Right cardiac atrium (tissue), 5 donors: ENCODE data around the gene CNTNAP2. TPM values are rescaled to one million over a fixed set of nuclear protein-coding genes. Genes with fewer than 3 reads are reported as not detected.
A peak's percentile ranks its signal among the peaks of the same experiment; 100 is the strongest.
"Not testable (repeated sequence)": the region's sequence is repeated elsewhere in the genome, so short reads cannot be mapped to it uniquely, and the experiment has no call there.

Experiments
- ATAC-seq, 2 donors: fragments of 200-7000 bp; cut with Tn5 transposase; one replicate each; pipeline versions ENCODE4 v1.8.0 to v1.9.1; 2020; ENCODE audit warnings: moderate library complexity in 2 of 2, mild to moderate bottlenecking in 1 of 2
- DNase-seq, 3 donors: peaks; one replicate each; pipeline ENCODE4 v3.0.0-alpha.2; 2020
- H3K27ac ChIP-seq: one replicate; pipeline ENCODE4 v1.5.1; 2013; ENCODE audit warnings: mild to moderate bottlenecking, low read length, control low read depth, moderate library complexity
- H3K27me3 ChIP-seq: one replicate; pipeline ENCODE4 v1.6.1; 2013; ENCODE audit not compliant: control insufficient read depth, insufficient read depth
- H3K4me1 ChIP-seq: one replicate; pipeline ENCODE4 v1.6.1; 2013; ENCODE audit warnings: low read length; ENCODE audit not compliant: control insufficient read depth, insufficient read depth
- H3K4me3 ChIP-seq: one replicate; pipeline ENCODE4 v1.5.1; 2013; ENCODE audit warnings: low read length, control low read depth
- H3K9me3 ChIP-seq: one replicate; pipeline ENCODE4 v1.6.1; 2013; ENCODE audit warnings: low read length; ENCODE audit not compliant: control insufficient read depth
- WGBS: extraction: QIAGEN DNeasy Blood & Tissue Kit; methylation state at CpG from one replicate; pipeline ENCODE4 v1.1.7; 2013; 5-methylcytosine and 5-hydroxymethylcytosine counted together
- intact Hi-C, 4 donors: fragments of 100-400 bp; cut with DNase I; formaldehyde crosslinking; loops; one replicate each; pipeline versions ENCODE4 v1.11.0 to v1.14.0; 2022 to 2023
- polyA plus RNA-seq: library from polyadenylated mRNA; stranded (reverse); fragments of 200-250 nt; gene quantifications from one replicate; pipeline ENCODE4 v1.2.3, GENCODE V29; 2013
- total RNA-seq, 4 donors: library from RNA; stranded (reverse); fragmentation: NEBNext Ultra II Directional; extraction: Animal tissue kit (Norgen Biotek cat#: 25700); gene quantifications; one replicate each; pipeline ENCODE4 v1.2.1, GENCODE V29; 2021
- donor health status: healthy with polysubstance abuse.
- donor health status: DM: no; HTN: yes; CAD: no.
- donor health status: DM: no; HTN: no; CAD: no.
- donor health status: DM: no; HTN: yes; CAD: no; lungs with severe emphysema.
- donor health status: DM: yes; HTN: yes; CAD: no.

The CNTNAP2 gene
- total and polyA plus RNA-seq, 5 donors = 0.23 to 1.7 (median 0.91) TPM; not detected in 1

GRCh38 chr7:147774461-147774860 lies 1657.9 kb downstream of the CNTNAP2 start:
- ATAC-seq = no peak
- WGBS = 84% methylated on average over 2 of the region's 2 CpGs

GRCh38 chr7:147775516-147776284 lies 1659.1 kb downstream of the CNTNAP2 start:
- H3K9me3 ChIP-seq = no peaks in the 10 kb centered on the region
- no peaks in the 10 kb centered on the region for H3K27me3 ChIP-seq
- no peak for DNase-seq
- H3K4me3 ChIP-seq = no peak overlapping the region
- WGBS = 37% methylated on average over 1 of the region's 1 CpG
- H3K4me1 ChIP-seq = no peaks in the 10 kb centered on the region
- intact Hi-C loops = no loop called here
- no peak for ATAC-seq
- H3K27ac ChIP-seq = no peak overlapping the region

More at GRCh38 chr7:147774461-147774860, 1657.9 kb downstream of the CNTNAP2 start:
- no peaks in the 10 kb centered on the region for H3K4me1 ChIP-seq
- no peaks in the 10 kb centered on the region for H3K27me3 ChIP-seq
- H3K27ac ChIP-seq = no peak overlapping the region
- H3K9me3 ChIP-seq = no peaks in the 10 kb centered on the region
- H3K4me3 ChIP-seq = no peak overlapping the region
- DNase-seq = no peak
- intact Hi-C loops = no loop called here

GRCh38 chr7:147777309-147777708 lies 1660.7 kb downstream of the CNTNAP2 start:
- no peaks in the 10 kb centered on the region for H3K4me1 ChIP-seq
- H3K4me3 ChIP-seq = no peak overlapping the region
- H3K27ac ChIP-seq = no peak overlapping the region
- H3K27me3 ChIP-seq = no peaks in the 10 kb centered on the region
- no peaks in the 10 kb centered on the region for H3K9me3 ChIP-seq
- WGBS = 78% methylated on average over 3 of the region's 3 CpGs
- no peak for DNase-seq
- intact Hi-C loops = no loop called here
- no peak for ATAC-seq

GRCh38 chr7:147779949-147780348 lies 1663.3 kb downstream of the CNTNAP2 start:
- ATAC-seq = no peak
- intact Hi-C loops = no loop called here
- H3K4me3 ChIP-seq = no peak overlapping the region

GRCh38 chr7:147796581-147796980 lies 1680.0 kb downstream of the CNTNAP2 start:
- H3K27ac ChIP-seq = no peak overlapping the region
- 62% methylated on average over 5 of the region's 5 CpGs for WGBS
- no peak for ATAC-seq
- intact Hi-C loops = no loop called here
- H3K27me3 ChIP-seq = no peaks in the 10 kb centered on the region
- no peak overlapping the region for H3K4me3 ChIP-seq
- no peaks in the 10 kb centered on the region for H3K9me3 ChIP-seq
- H3K4me1 ChIP-seq = no peaks in the 10 kb centered on the region
- DNase-seq = no peak

More at GRCh38 chr7:147779949-147780348, 1663.3 kb downstream of the CNTNAP2 start:
- Histone ChIP-seq H3K27me3 (no peaks in the 10 kb centered on the region), H3K9me3 (no peaks in the 10 kb centered on the region), H3K4me1 (no peaks in the 10 kb centered on the region), H3K27ac (no peak overlapping the region)
- whole genome bisulfite sequencing = 72% methylated on average over 3 of the region's 3 CpGs
- DNase-seq = no peak

- WGBS = 53% methylated on average over 5 of the region's 5 CpGs
- H3K4me1 ChIP-seq = no peaks in the 10 kb centered on the region
- DNase-seq (no peak), ATAC-seq (no peak)
- intact Hi-C loops = no loop called here
- H3K27me3 ChIP-seq = no peaks in the 10 kb centered on the region
- H3K9me3 ChIP-seq = no peaks in the 10 kb centered on the region
- no peak overlapping the region for H3K27ac ChIP-seq
- H3K4me3 ChIP-seq = no peak overlapping the region
These were observed 1681.4 kb downstream of the CNTNAP2 start for GRCh38 chr7:147798001-147798400.

- WGBS = 94% methylated on average over 24 of the region's 30 CpGs
- ATAC-seq, H3K9me3 ChIP-seq, H3K4me1 ChIP-seq, H3K27me3 ChIP-seq, H3K27ac ChIP-seq, H3K4me3 ChIP-seq, intact Hi-C loops: not testable (repeated sequence)
- peak in 1 of 3 donors; percentile 38 for DNase-seq
These were observed 1685.2 kb downstream of the CNTNAP2 start for GRCh38 chr7:147801762-147802161.

- Histone ChIP-seq H3K27me3 (no peaks in the 10 kb centered on the region), H3K9me3 (no peaks in the 10 kb centered on the region), H3K4me1 (no peaks in the 10 kb centered on the region), H3K27ac (no peak overlapping the region), H3K4me3 (no peak overlapping the region)
- intact Hi-C loops = no loop called here
- ATAC-seq = no peak
- DNase-seq = no peak
- 84% methylated on average over 3 of the region's 3 CpGs for WGBS
These were observed 1686.5 kb downstream of the CNTNAP2 start for GRCh38 chr7:147803151-147803550.

- intact Hi-C loops = no loop called here
- no peak overlapping the region for H3K4me3 ChIP-seq
- DNase-seq = no peak
- H3K4me1 ChIP-seq = no peaks in the 10 kb centered on the region
- no peaks in the 10 kb centered on the region for H3K9me3 ChIP-seq
- 21% methylated on average over 4 of the region's 4 CpGs for WGBS
- no peak for ATAC-seq
- no peak overlapping the region for H3K27ac ChIP-seq
- H3K27me3 ChIP-seq = no peaks in the 10 kb centered on the region
These were observed 1687.0 kb downstream of the CNTNAP2 start for GRCh38 chr7:147803606-147804005.

- no peaks in the 10 kb centered on the region for H3K4me1 ChIP-seq
- H3K4me3 ChIP-seq = no peak overlapping the region
- intact Hi-C loops = no loop called here
- DNase-seq = no peak
- H3K27ac ChIP-seq = no peak overlapping the region
- ATAC-seq = no peak
- H3K27me3 ChIP-seq = no peaks in the 10 kb centered on the region
- no peaks in the 10 kb centered on the region for H3K9me3 ChIP-seq
These were observed 1687.4 kb downstream of the CNTNAP2 start for GRCh38 chr7:147804032-147804431.

- intact Hi-C loops = no loop called here
- Histone ChIP-seq H3K4me3 (no peak overlapping the region), H3K27me3 (no peaks in the 10 kb centered on the region), H3K9me3 (no peaks in the 10 kb centered on the region), H3K4me1 (no peaks in the 10 kb centered on the region), H3K27ac (no peak overlapping the region)
- DNase-seq (no peak), ATAC-seq (no peak)
These were observed 1689.5 kb downstream of the CNTNAP2 start for GRCh38 chr7:147805996-147806576.
